Measurements from ENCODE around the gene SLF2. TPM values are rescaled to one million over a fixed set of nuclear protein-coding genes. Genes with fewer than 3 reads are reported as not detected.

SLF2 gene
- total and polyA plus RNA-seq, 2 donors from 2014 or later = 6.7 to 29.6 TPM

GRCh38 chr10:100890673-100891317 lies 22.0 kb upstream of the SLF2 start:
- intact Hi-C loops (cut with DNase I) = no loop called here
- H3K9ac ChIP-seq (ENCODE audit: low read length in 3 of 3) = no peak overlapping the region
- peak in 1 of 5 donors; percentile 9 for DNase-seq
- FAIRE-seq = no peak
- H3K27me3 ChIP-seq (ENCODE audit: control insufficient read depth, insufficient read depth, low read length) = no peaks in the 10 kb centered on the region
- H3K4me3 ChIP-seq (ENCODE audit: low read length in 3 of 3) = no peak overlapping the region
- TF ChIP-seq CTCF (IDR thresholded peaks at IDR 0.05; ENCODE audit: borderline replicate concordance, extremely low read depth, insufficient read depth) = no peak
- no peaks in the 10 kb centered on the region for H3K9me3 ChIP-seq (ENCODE audit: control insufficient read depth in 2 of 3, insufficient read depth in 1 of 3, low read length in 3 of 3)
- H3K36me3 ChIP-seq (ENCODE audit: control insufficient read depth in 2 of 3, insufficient read depth in 3 of 3, low read length in 3 of 3) = no peaks in the 10 kb centered on the region
- no peak overlapping the region for H3K27ac ChIP-seq (ENCODE audit: low read depth in 2 of 2, low read length in 2 of 2)
- peaks cover 0 to 2% (median 0%) of the 10 kb centered on the region in 3 donors for H3K4me1 ChIP-seq (ENCODE audit: control insufficient read depth in 2 of 3, insufficient read depth in 2 of 3, low read depth in 1 of 3, low read length in 3 of 3)

GRCh38 chr10:100894033-100894432 lies 18.7 kb upstream of the SLF2 start:
- intact Hi-C loops (cut with DNase I) = no loop called here
- TF ChIP-seq CTCF (IDR thresholded peaks at IDR 0.05; ENCODE audit: borderline replicate concordance, extremely low read depth, insufficient read depth) = no peak
- H3K27me3 ChIP-seq (ENCODE audit: control insufficient read depth, insufficient read depth, low read length) = no peaks in the 10 kb centered on the region
- H3K4me1 ChIP-seq (ENCODE audit: control insufficient read depth in 2 of 3, insufficient read depth in 2 of 3, low read depth in 1 of 3, low read length in 3 of 3) = no peaks in the 10 kb centered on the region
- no peak overlapping the region for H3K4me3 ChIP-seq (ENCODE audit: low read length in 3 of 3)
- H3K36me3 ChIP-seq (ENCODE audit: control insufficient read depth in 2 of 3, insufficient read depth in 3 of 3, low read length in 3 of 3) = no peaks in the 10 kb centered on the region
- no peak overlapping the region for H3K9ac ChIP-seq (ENCODE audit: low read length in 3 of 3)
- H3K27ac ChIP-seq (ENCODE audit: low read depth in 2 of 2, low read length in 2 of 2) = no peak overlapping the region
- H3K9me3 ChIP-seq (ENCODE audit: control insufficient read depth in 2 of 3, insufficient read depth in 1 of 3, low read length in 3 of 3) = no peaks in the 10 kb centered on the region
- FAIRE-seq (no peak), DNase-seq (peak in 1 of 5 donors; percentile 9)

GRCh38 chr10:100894589-100895294 lies 18.0 kb upstream of the SLF2 start:
- Histone ChIP-seq H3K4me1 (ENCODE audit: control insufficient read depth in 2 of 3, insufficient read depth in 2 of 3, low read depth in 1 of 3, low read length in 3 of 3) (no peaks in the 10 kb centered on the region), H3K27me3 (ENCODE audit: control insufficient read depth, insufficient read depth, low read length) (no peaks in the 10 kb centered on the region), H3K27ac (ENCODE audit: low read depth in 2 of 2, low read length in 2 of 2) (no peak overlapping the region), H3K4me3 (ENCODE audit: low read length in 3 of 3) (no peak overlapping the region), H3K9ac (ENCODE audit: low read length in 3 of 3) (no peak overlapping the region), H3K9me3 (ENCODE audit: control insufficient read depth in 2 of 3, insufficient read depth in 1 of 3, low read length in 3 of 3) (no peaks in the 10 kb centered on the region), H3K36me3 (ENCODE audit: control insufficient read depth in 2 of 3, insufficient read depth in 3 of 3, low read length in 3 of 3) (no peaks in the 10 kb centered on the region)
- TF ChIP-seq CTCF (IDR thresholded peaks at IDR 0.05; ENCODE audit: borderline replicate concordance, extremely low read depth, insufficient read depth) = no peak
- intact Hi-C loops (cut with DNase I) = no loop called here
- no peak for DNase-seq
- FAIRE-seq = no peak

Measured in kidney (tissue), 14 donors.